ENCODE data around the gene EPN1.
"Not testable (repeated sequence)": the region's sequence is repeated elsewhere in the genome, so short reads cannot be mapped to it uniquely, and the experiment has no call there.

Gene EPN1

GRCh38 chr19:55694656-55695491 lies 19.8 kb downstream of the EPN1 start:
- DNase-seq, result no peak

GRCh38 chr19:55695511-55696290 lies 20.7 kb downstream of the EPN1 start:
- no peak for DNase-seq

GRCh38 chr19:55696301-55697068 lies 21.5 kb downstream of the EPN1 start:
- no peak for DNase-seq

GRCh38 chr19:55697069-55697440 lies 22.0 kb downstream of the EPN1 start:
- DNase-seq, result no peak

GRCh38 chr19:55697698-55698097 lies 22.7 kb downstream of the EPN1 start:
- DNase-seq, result no peak

- DNase-seq, result no peak
These were observed 23.2 kb downstream of the EPN1 start for GRCh38 chr19:55698256-55698655.

- no peak for DNase-seq
These were observed 24.2 kb downstream of the EPN1 start for GRCh38 chr19:55699221-55699620.

- no peak for DNase-seq
These were observed 25.8 kb downstream of the EPN1 start for GRCh38 chr19:55700813-55701212.

GRCh38 chr19:55702131-55702627 lies 27.2 kb downstream of the EPN1 start:
- no peak for DNase-seq

GRCh38 chr19:55703790-55704215 lies 28.8 kb downstream of the EPN1 start:
- DNase-seq, result no peak

- DNase-seq, result no peak
These were observed 29.6 kb downstream of the EPN1 start for GRCh38 chr19:55704494-55705245.

GRCh38 chr19:55705972-55706371 lies 30.9 kb downstream of the EPN1 start:
- DNase-seq, result no peak

- DNase-seq, result no peak
These were observed 36.7 kb downstream of the EPN1 start for GRCh38 chr19:55711719-55712118.

GRCh38 chr19:55712804-55713631 lies 38.0 kb downstream of the EPN1 start:
- DNase-seq, result no peak

GRCh38 chr19:55716531-55716930 lies 41.5 kb downstream of the EPN1 start:
- DNase-seq, result no peak

GRCh38 chr19:55717251-55717650 lies 42.2 kb downstream of the EPN1 start:
- DNase-seq, result no peak

GRCh38 chr19:55717879-55718711 lies 43.1 kb downstream of the EPN1 start:
- DNase-seq, result not testable (repeated sequence)

- DNase-seq, result no peak
These were observed 45.3 kb downstream of the EPN1 start for GRCh38 chr19:55720214-55720746.

- DNase-seq, result no peak
These were observed 45.8 kb downstream of the EPN1 start for GRCh38 chr19:55720801-55721200.

GRCh38 chr19:55723491-55723890 lies 48.5 kb downstream of the EPN1 start:
- no peak for DNase-seq
